ENCODE results near the gene HDAC1.

The HDAC1 gene

GRCh38 chr1:32309960-32310359, 18.1 kb downstream of the HDAC1 start:
- TF ChIP-seq FOXM1 (IDR thresholded peaks at IDR 0.05; ENCODE audit: borderline replicate concordance, low read depth) (no peak), TCF12 (IDR thresholded peaks at IDR 0.05; ENCODE audit: low read depth) (no peak), YY1 (IDR thresholded peaks at IDR 0.05; ENCODE audit: low read depth) (no peak), EGR1 (IDR thresholded peaks at IDR 0.05) (no peak), CREB1 (IDR thresholded peaks at IDR 0.05; ENCODE audit: low read depth) (no peak), EP300 (IDR thresholded peaks at IDR 0.05; ENCODE audit: borderline replicate concordance) (no peak), NFIC (IDR thresholded peaks at IDR 0.05) (no peak), TAF1 (IDR thresholded peaks at IDR 0.05; ENCODE audit: low read depth) (no peak), TEAD4 (IDR thresholded peaks at IDR 0.05) (no peak), CEBPB (IDR thresholded peaks at IDR 0.05) (no peak), ZBTB7A (IDR thresholded peaks at IDR 0.05; ENCODE audit: low read depth) (no peak), REST (IDR thresholded peaks at IDR 0.05; ENCODE audit: low read depth) (no peak), RAD21 (IDR thresholded peaks at IDR 0.05; ENCODE audit: low read depth) (no peak)
- TF ChIP-seq, protein P1, sequence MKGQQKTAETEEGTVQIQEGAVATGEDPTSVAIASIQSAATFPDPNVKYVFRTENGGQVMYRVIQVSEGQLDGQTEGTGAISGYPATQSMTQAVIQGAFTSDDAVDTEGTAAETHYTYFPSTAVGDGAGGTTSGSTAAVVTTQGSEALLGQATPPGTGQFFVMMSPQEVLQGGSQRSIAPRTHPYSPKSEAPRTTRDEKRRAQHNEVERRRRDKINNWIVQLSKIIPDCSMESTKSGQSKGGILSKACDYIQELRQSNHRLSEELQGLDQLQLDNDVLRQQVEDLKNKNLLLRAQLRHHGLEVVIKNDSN (IDR thresholded peaks at IDR 0.05): no peak
- TF ChIP-seq, protein P2, sequence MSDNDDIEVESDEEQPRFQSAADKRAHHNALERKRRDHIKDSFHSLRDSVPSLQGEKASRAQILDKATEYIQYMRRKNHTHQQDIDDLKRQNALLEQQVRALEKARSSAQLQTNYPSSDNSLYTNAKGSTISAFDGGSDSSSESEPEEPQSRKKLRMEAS (IDR thresholded peaks at IDR 0.05): no peak

- TF ChIP-seq NFIC (IDR thresholded peaks at IDR 0.05): no peak
- no peak for TF ChIP-seq CEBPB (IDR thresholded peaks at IDR 0.05)
- no peak for TF ChIP-seq TEAD4 (IDR thresholded peaks at IDR 0.05)
- TF ChIP-seq EGR1 (IDR thresholded peaks at IDR 0.05): no peak
- no peak for TF ChIP-seq TCF12 (IDR thresholded peaks at IDR 0.05; ENCODE audit: low read depth)
- TF ChIP-seq REST (IDR thresholded peaks at IDR 0.05; ENCODE audit: low read depth): no peak
- TF ChIP-seq, protein P2 (IDR thresholded peaks at IDR 0.05): no peak
- TF ChIP-seq FOXM1 (IDR thresholded peaks at IDR 0.05; ENCODE audit: borderline replicate concordance, low read depth): no peak
- no peak for TF ChIP-seq RAD21 (IDR thresholded peaks at IDR 0.05; ENCODE audit: low read depth)
- TF ChIP-seq TAF1 (IDR thresholded peaks at IDR 0.05; ENCODE audit: low read depth): no peak
- TF ChIP-seq EP300 (IDR thresholded peaks at IDR 0.05; ENCODE audit: borderline replicate concordance): no peak
- TF ChIP-seq ZBTB7A (IDR thresholded peaks at IDR 0.05; ENCODE audit: low read depth): no peak
- TF ChIP-seq, protein P1 (IDR thresholded peaks at IDR 0.05): no peak
- TF ChIP-seq YY1 (IDR thresholded peaks at IDR 0.05; ENCODE audit: low read depth): no peak
- no peak for TF ChIP-seq CREB1 (IDR thresholded peaks at IDR 0.05; ENCODE audit: low read depth)
Measured at GRCh38 chr1:32311709-32312393, 20.0 kb downstream of the HDAC1 start.

- TF ChIP-seq REST (IDR thresholded peaks at IDR 0.05; ENCODE audit: low read depth): no peak
- no peak for TF ChIP-seq ZBTB7A (IDR thresholded peaks at IDR 0.05; ENCODE audit: low read depth)
- no peak for TF ChIP-seq EP300 (IDR thresholded peaks at IDR 0.05; ENCODE audit: borderline replicate concordance)
Measured at GRCh38 chr1:32316903-32317277, 25.0 kb downstream of the HDAC1 start.

DNA sequence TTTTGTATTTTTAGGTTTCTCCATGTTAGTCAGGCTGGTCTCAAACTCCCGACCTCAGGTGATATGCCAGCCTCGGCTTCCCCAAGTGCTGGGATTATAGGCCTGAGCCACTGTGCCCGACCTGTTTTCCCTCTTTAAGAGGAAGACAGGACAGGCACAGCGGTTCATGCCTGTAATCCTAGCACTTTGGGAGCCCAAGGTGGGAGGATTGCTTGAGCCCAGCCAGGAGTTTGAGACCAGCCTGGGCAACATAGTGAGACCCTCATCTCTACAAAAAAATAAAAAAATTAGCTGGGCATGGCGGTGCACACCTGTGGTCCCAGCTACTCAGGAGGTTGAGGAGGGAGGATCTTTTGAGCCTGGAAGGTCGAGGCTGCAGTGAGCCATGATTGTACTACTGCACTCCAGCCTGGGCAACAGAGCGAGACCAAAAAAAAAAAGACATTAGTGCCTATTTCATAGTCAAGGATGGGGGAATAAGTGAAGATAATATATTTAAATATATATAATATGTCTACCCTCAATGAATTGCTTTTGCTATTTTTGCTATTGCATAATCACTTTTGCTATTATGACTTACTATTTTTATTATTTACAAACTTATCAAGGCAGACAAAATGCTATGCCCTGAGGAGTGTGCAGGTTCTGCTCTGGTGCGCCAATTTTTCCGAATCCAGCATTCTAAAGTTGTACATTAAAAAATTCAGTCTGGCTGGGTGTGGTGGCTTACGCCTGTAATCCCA, 26.4 kb downstream of the HDAC1 start:
- TF ChIP-seq CREB1 (IDR thresholded peaks at IDR 0.05; ENCODE audit: low read depth) (no peak), TEAD4 (IDR thresholded peaks at IDR 0.05) (no peak), EGR1 (IDR thresholded peaks at IDR 0.05) (no peak), CEBPB (IDR thresholded peaks at IDR 0.05) (no peak), YY1 (IDR thresholded peaks at IDR 0.05; ENCODE audit: low read depth) (no peak), TAF1 (IDR thresholded peaks at IDR 0.05; ENCODE audit: low read depth) (no peak), ZBTB7A (IDR thresholded peaks at IDR 0.05; ENCODE audit: low read depth) (no peak), RAD21 (IDR thresholded peaks at IDR 0.05; ENCODE audit: low read depth) (no peak), REST (IDR thresholded peaks at IDR 0.05; ENCODE audit: low read depth) (no peak), EP300 (IDR thresholded peaks at IDR 0.05; ENCODE audit: borderline replicate concordance) (no peak), TCF12 (IDR thresholded peaks at IDR 0.05; ENCODE audit: low read depth) (no peak), NFIC (IDR thresholded peaks at IDR 0.05) (no peak), FOXM1 (IDR thresholded peaks at IDR 0.05; ENCODE audit: borderline replicate concordance, low read depth) (no peak)
- TF ChIP-seq, protein P2 (IDR thresholded peaks at IDR 0.05): no peak
- TF ChIP-seq, protein P1 (IDR thresholded peaks at IDR 0.05): no peak

All from Ishikawa (cell line).